HG02938 (cell line): ENCODE data around the gene MIS18A.

Experiments used
- ATAC-seq: cut with Tn5 transposase; IDR thresholded peaks from one replicate; pipeline ENCODE4 v1.9.1; 2021; ENCODE audit warnings: mild to moderate bottlenecking, moderate library complexity; ENCODE audit not compliant: unreplicated experiment

MIS18A gene

DNA sequence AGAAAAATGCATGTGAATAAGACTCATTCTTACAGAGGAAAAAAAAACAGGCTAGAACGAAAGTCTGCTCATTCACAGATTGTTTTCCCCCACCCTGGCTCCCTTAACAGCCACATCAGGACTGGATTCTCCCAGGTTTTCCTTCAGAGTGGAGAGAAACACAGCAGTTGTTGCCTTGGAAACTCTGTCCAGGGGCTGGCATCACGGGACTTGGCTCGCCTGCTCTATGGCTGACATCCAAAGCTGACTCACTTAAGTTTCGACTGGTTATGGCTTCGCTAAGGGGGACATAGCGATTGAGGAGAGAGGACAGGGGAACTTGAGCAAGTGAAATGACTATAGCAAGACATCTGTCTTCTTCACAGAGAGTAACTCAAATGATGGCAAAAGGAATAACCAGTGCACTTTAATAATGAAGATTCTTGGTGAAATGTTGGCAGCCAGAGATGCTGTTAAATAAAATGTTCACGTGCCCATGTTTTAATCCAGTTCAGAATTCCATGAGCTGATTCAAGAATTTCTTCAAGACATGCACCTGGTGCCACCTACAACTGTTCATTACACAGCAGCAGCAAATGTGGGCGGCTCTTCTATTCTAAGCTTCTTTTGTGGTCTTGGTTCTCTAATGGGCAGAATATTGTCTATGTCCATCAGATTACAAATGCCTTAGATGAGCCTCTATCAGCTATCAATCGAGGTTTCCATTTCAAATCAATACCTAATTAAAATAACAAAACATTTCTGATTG, 21.8 kb downstream of the MIS18A start:
- no peak for ATAC-seq

- ATAC-seq: no peak
Measured at GRCh38 chr21:32256251-32256650, 22.6 kb downstream of the MIS18A start.

DNA sequence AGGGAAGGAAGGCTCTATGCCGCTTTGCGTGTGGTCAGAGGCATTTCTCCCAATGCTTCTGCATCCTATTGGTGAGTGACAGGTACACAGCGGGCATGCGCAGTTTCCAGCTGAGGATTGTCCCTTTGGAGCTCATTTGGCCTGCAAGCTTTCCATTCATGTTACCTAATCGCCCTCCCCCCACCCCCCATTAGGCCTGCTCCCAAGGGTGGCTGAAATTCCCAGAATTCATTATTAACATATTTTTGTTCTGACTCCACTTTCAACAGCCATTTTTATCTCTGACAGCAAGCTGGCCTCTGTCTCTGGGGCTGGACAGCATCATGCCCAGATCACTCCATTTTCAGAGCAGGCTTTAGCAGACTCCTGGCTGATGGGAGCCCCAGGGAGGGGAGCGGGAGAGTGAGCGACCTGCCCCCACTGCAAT, 25.6 kb downstream of the MIS18A start:
- ATAC-seq: no peak

- no peak for ATAC-seq
Measured at GRCh38 chr21:32252136-32252535, 26.7 kb downstream of the MIS18A start.

- ATAC-seq: no peak
Measured at GRCh38 chr21:32249511-32250280, 29.2 kb downstream of the MIS18A start.

DNA sequence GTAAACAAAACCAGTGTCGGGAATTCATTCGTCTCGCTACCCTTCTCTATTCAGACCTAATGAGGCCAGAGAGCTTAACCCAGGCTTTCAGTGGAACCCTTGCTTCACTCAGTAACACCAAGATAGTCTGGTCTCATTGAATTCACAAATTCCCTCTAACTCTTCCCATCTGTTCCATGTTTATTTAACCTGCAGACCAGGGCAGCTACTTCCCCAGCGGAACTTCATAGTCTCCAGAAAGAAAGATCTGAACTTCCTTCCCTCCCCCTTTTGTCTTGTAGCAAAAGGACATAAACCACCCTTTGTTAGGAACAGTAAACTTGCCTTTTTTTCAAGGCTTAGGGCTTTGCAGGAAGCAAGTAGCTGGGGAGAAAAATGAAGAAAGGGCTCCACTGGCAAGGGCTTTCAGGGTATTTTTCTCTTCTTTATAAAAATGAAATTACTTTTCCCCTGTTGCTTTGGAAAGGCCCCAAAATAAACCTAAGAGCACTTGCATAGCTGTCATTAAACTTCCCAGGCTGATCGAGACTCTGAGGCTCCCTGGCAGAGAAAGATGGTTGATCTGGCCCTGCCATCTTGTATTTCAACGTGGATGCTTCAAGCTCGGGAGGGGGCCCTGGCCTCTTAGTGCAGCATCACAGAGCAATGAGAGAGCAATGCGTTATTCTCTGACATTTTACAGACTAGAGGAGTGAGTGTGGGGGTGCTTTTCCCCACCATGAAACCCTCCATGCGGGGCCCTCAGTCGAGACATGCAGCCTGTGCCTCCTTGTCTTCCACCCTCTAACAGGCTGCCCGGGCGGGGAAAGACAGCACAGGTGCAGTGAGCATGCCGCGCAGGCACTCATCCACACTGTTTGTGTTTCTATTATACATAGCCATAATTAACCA, 30.0 kb downstream of the MIS18A start:
- no peak for ATAC-seq

DNA sequence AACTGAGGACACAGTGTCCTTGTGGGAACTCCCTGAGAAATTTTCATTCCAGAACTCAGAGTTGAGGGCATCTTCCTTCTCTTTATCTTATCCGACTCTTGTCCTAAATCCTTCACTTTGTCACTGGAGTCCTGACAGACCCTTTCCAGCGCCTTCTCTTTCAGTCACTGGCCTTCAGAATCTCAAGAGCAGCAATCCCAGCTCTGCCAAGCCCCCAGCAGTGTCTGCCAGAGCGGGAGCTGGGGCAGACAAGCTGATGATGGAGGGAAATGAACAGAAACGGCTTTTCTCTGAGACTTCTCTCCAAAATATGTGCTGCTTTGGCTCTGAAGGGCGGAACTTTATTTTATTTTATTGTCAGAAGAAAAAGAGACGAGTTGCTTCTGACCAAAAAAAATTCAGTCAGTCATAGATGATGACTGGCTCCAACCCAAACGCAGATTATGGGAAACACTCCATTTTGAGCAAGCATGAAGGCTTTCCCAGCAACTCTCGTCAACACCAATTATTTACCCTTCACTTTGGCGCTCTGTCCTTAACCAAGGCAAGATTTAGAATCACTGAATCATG, 32.2 kb downstream of the MIS18A start:
- ATAC-seq: no peak

DNA sequence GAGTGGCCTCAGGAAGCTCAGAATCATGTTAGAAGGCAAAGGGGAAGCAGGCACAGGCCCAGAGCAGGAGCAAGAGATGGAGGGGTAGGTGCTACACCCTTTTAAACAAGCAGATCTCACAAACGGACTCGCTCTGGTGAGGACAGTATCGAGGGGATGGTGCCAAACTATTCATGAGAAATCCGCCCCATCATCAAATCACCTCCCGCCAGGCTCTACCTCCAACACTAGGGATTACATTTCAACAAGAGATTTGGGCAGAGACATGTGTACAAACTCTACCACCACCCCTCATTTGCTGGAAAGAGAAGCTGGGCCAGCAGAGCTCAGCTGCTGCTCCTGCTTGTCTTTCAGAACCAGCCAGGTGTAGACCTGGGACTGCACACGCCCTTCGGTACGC, 32.9 kb downstream of the MIS18A start:
- ATAC-seq: no peak

DNA sequence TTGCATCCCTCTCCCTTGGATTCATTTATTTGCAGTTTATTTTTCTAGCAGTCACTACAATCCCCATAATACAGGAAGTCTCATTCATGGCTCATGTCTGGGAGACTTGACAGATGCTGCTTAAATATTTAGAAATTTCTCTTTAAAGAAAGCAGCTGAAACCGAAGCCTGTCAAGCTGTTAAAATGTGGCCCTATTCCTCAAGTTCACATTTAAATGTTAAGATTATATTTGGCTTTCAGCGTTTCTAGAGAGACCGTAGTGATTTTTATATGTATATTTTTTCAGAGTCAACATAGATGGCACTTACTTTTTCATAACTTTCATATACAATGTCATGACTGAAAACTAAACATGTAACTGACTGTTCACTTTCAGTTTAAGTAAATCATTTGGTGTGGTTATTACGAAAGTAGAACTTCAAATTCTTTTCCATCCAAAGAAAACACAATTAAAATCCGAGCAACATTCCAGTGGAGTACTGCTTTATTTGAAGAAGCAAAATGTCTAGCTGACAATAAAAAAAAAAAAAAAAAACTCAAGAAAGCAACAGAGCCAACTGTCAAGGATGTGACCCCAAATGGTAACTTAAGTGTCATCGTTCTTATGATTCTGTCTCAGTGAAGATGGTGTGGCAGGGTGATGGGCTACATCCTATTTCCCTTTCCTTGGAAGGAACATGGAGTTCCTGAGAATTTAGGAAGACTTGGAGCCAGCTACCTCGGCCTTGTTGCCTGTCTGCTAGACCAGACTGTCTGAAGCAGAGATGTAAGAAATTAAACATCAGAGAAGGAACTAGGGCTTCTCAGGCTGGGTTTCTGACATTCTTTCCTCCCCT, 37.8 kb downstream of the MIS18A start:
- ATAC-seq: no peak

GRCh38 chr21:32239551-32239950, 39.3 kb downstream of the MIS18A start:
- no peak for ATAC-seq

GRCh38 chr21:32238063-32238462, 40.8 kb downstream of the MIS18A start:
- no peak for ATAC-seq

GRCh38 chr21:32237021-32237420, 41.8 kb downstream of the MIS18A start:
- ATAC-seq: no peak

GRCh38 chr21:32233722-32234301, 45.0 kb downstream of the MIS18A start:
- no peak for ATAC-seq

DNA sequence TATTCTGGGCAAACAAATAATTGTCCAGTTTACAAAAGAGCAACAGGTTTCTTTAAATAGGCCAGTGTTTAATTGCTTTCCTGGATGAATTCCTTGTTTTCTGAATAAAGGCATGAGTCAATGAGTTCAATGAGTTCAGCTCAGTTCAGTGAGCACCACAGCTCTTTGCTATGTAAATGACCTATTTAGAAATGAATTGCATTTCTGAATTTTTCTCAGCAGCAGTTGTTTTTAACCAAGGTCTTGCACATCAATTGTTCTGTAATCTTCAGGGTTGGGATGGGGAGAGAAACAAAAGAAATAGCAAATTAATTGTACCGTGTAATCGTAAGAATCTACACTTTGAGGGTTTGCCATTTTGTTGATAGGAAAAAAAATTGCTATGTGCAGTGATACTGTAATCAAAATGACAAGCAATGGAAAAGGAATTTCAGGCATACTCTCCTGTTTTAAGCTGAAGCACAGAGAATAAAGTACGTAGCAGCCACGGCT, 45.7 kb downstream of the MIS18A start:
- ATAC-seq: no peak

DNA sequence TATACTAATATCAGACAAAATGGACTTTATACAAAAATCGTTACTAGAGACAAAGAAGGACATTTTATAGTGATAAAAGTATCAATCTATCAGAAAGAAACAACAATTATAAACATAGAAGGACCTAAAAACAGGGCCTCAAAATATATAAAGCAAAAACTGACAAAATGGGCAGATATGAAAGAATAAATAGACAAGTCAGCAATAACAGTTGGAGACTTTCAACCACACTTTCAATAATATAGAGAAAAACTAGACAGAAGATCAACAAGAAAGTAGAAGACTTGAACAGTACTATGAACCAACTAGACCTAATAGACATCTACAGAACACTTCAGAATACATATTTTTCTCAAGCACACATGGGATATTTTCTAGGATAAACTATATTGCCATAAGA, 52.4 kb downstream of the MIS18A start:
- ATAC-seq: no peak
